ENCODE results near the gene PTPRZ1.

The PTPRZ1 gene

DNA sequence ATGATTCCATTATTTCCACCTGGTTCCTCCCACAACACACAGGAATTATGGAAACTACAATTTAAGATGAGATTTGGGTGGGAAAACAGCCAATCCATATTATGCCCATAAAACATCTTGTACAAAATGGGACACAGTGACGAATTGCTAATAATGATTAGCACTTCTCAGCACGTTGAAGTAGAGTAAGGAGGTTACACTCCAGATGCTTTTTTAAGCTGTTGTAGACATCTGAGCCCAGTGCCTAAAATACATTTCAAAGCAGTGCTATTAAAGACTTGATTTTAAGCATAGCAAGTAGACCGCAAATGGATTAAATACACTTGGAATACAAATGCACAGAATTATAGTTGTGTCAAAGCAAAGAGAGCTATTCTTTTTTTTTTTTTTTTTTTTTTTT lies 165.2 kb downstream of the PTPRZ1 start:
- Histone ChIP-seq H3K9me3 (ENCODE audit: control insufficient read depth, insufficient read depth, low read length) (no peaks in the 10 kb centered on the region), H3K27ac (ENCODE audit: low read length) (no peak overlapping the region), H3K27me3 (ENCODE audit: control insufficient read depth, insufficient read depth, low read length) (no peaks in the 10 kb centered on the region), H3K4me1 (ENCODE audit: control insufficient read depth, insufficient read depth, low read length) (no peaks in the 10 kb centered on the region), H3K36me3 (ENCODE audit: control insufficient read depth, insufficient read depth, low read length) (peaks cover 19% of the 10 kb centered on the region; the same call in 1 of the 2 replicates), H3K4me3 (ENCODE audit: low read length) (no peak overlapping the region)
- no peak for DNase-seq (ENCODE audit: low read depth, low spot score)
- WGBS (ENCODE audit: insufficient coverage, insufficient read length): no CpG with 5 or more reads among the region's 3 CpGs

DNA sequence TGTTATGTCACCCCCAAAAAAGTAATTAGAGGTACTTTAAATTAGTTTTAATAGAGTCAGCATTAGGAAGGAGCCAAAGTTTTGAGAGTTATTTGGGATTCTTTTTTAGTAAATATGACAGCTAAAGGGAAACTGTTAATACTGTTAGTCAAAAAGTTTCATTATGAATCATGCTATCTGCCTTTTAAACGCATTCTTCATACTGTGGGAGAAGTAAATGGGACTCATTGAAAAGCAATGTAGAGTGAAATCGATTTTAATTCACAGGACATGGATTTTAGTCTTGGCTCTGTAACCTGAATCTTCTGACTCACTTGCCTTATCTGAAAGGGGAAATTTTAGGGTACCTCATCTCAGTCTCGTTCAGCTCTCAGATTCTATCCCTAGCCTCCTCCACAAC lies 165.9 kb downstream of the PTPRZ1 start:
- H3K9me3 ChIP-seq (ENCODE audit: control insufficient read depth, insufficient read depth, low read length): no peaks in the 10 kb centered on the region
- no peak for DNase-seq (ENCODE audit: low read depth, low spot score)
- H3K4me1 ChIP-seq (ENCODE audit: control insufficient read depth, insufficient read depth, low read length): no peaks in the 10 kb centered on the region
- H3K36me3 ChIP-seq (ENCODE audit: control insufficient read depth, insufficient read depth, low read length): peaks cover 22% of the 10 kb centered on the region; the same call in 1 of the 2 replicates
- no peak overlapping the region for H3K4me3 ChIP-seq (ENCODE audit: low read length)
- no peak overlapping the region for H3K27ac ChIP-seq (ENCODE audit: low read length)
- H3K27me3 ChIP-seq (ENCODE audit: control insufficient read depth, insufficient read depth, low read length): no peaks in the 10 kb centered on the region
- no CpG with 5 or more reads among the region's 3 CpGs for WGBS (ENCODE audit: insufficient coverage, insufficient read length)

DNA sequence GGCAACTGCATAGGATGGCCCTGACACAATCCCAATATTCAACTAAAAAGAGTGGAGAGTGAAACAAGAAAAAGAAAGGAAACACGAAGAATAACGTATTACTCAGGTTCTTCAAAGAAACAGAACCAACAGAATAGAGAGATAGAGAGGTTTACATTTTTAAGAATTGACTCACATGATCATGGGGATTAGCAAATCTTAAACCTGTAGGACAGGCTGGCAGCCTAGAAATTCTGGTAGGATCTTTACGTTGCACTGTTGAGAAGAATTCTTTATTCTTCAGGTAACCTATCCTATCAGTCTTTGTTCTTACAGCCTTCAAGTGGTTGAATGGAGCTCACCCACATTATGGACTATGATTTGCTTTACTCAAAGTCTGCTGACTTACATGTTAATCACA lies 167.2 kb downstream of the PTPRZ1 start:
- no peak overlapping the region for H3K27ac ChIP-seq (ENCODE audit: low read length)
- no CpG with 5 or more reads among the region's 3 CpGs for WGBS (ENCODE audit: insufficient coverage, insufficient read length)
- H3K4me3 ChIP-seq (ENCODE audit: low read length): no peak overlapping the region
- DNase-seq (ENCODE audit: low read depth, low spot score): no peak
- no peaks in the 10 kb centered on the region for H3K4me1 ChIP-seq (ENCODE audit: control insufficient read depth, insufficient read depth, low read length)
- no peaks in the 10 kb centered on the region for H3K9me3 ChIP-seq (ENCODE audit: control insufficient read depth, insufficient read depth, low read length)
- peaks cover 29% of the 10 kb centered on the region; the same call in 1 of the 2 replicates for H3K36me3 ChIP-seq (ENCODE audit: control insufficient read depth, insufficient read depth, low read length)
- no peaks in the 10 kb centered on the region for H3K27me3 ChIP-seq (ENCODE audit: control insufficient read depth, insufficient read depth, low read length)

DNA sequence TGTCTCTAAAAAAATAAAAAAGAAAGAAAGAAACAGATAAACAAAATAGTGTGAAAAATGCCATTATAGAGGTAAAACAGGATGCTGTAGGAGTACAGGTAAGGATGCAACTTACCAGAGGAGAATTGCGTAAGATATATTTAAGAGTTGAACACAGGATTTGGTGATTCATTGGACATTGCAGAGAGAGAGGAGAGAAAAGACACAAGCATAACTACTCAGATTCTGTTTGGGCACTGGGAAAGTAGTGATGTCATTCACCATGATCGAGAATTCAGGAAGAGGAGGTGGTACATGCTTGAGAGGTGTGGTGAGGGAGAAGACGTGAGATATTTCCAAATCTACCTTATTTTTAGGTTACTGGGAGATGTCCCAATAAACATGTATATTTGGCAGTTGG lies 173.4 kb downstream of the PTPRZ1 start:
- no peaks in the 10 kb centered on the region for H3K9me3 ChIP-seq (ENCODE audit: control insufficient read depth, insufficient read depth, low read length)
- WGBS (ENCODE audit: insufficient coverage, insufficient read length): no CpG with 5 or more reads among the region's 3 CpGs
- no peaks in the 10 kb centered on the region for H3K4me1 ChIP-seq (ENCODE audit: control insufficient read depth, insufficient read depth, low read length)
- no peaks in the 10 kb centered on the region for H3K27me3 ChIP-seq (ENCODE audit: control insufficient read depth, insufficient read depth, low read length)
- H3K27ac ChIP-seq (ENCODE audit: low read length): no peak overlapping the region
- H3K36me3 ChIP-seq (ENCODE audit: control insufficient read depth, insufficient read depth, low read length): peaks cover 15% of the 10 kb centered on the region; the same call in 1 of the 2 replicates
- no peak overlapping the region for H3K4me3 ChIP-seq (ENCODE audit: low read length)
- DNase-seq (ENCODE audit: low read depth, low spot score): no peak

DNA sequence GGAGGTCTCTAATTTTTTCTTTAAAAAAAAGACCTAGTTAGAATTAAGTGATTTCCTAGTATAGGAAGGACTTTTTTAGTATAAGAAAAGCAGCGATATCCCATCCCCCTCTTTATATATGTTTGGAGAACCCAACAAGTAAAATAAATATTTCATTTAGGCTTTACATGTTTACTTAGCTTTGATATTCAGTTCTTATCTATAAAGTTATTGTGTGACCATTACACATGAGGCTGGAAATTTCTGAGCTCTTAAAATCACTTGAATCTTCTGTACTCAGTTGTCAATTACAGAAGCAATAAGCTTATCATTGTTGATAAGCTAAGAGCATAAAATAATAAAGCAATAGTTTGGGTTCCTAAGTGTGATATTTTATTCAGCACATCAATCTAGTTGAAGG lies 181.4 kb downstream of the PTPRZ1 start:
- Histone ChIP-seq H3K27me3 (ENCODE audit: control insufficient read depth, insufficient read depth, low read length) (no peaks in the 10 kb centered on the region), H3K27ac (ENCODE audit: low read length) (no peak overlapping the region), H3K36me3 (ENCODE audit: control insufficient read depth, insufficient read depth, low read length) (peaks cover 17% of the 10 kb centered on the region; the same call in 1 of the 2 replicates), H3K4me3 (ENCODE audit: low read length) (no peak overlapping the region), H3K9me3 (ENCODE audit: control insufficient read depth, insufficient read depth, low read length) (no peaks in the 10 kb centered on the region), H3K4me1 (ENCODE audit: control insufficient read depth, insufficient read depth, low read length) (no peaks in the 10 kb centered on the region)
- WGBS (ENCODE audit: insufficient coverage, insufficient read length): no CpG with 5 or more reads among the region's 1 CpG
- DNase-seq (ENCODE audit: low read depth, low spot score): no peak

DNA sequence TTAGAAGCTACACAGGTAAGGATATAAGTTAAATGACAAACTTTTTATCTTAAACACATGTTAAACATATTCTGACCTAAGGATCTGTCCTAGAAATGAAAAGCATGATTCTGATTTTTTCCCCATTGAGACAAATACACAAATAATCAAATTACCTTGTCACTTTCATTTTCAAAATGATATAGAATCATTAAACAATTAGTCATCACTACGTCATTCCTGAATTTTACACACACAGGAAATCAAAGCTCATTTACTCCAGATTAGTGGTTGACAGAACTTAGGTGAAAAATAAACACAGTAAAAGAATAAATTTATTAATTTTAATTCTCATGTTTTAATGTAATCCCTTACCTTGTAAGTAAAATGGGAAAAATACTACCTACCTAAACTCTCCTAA lies 182.1 kb downstream of the PTPRZ1 start:
- WGBS (ENCODE audit: insufficient coverage, insufficient read length): no CpG with 5 or more reads among the region's 1 CpG
- Histone ChIP-seq H3K9me3 (ENCODE audit: control insufficient read depth, insufficient read depth, low read length) (no peaks in the 10 kb centered on the region), H3K27me3 (ENCODE audit: control insufficient read depth, insufficient read depth, low read length) (no peaks in the 10 kb centered on the region), H3K27ac (ENCODE audit: low read length) (no peak overlapping the region), H3K4me1 (ENCODE audit: control insufficient read depth, insufficient read depth, low read length) (no peaks in the 10 kb centered on the region), H3K4me3 (ENCODE audit: low read length) (no peak overlapping the region), H3K36me3 (ENCODE audit: control insufficient read depth, insufficient read depth, low read length) (peaks cover 18% of the 10 kb centered on the region; the same call in 1 of the 2 replicates)
- no peak for DNase-seq (ENCODE audit: low read depth, low spot score)

DNA sequence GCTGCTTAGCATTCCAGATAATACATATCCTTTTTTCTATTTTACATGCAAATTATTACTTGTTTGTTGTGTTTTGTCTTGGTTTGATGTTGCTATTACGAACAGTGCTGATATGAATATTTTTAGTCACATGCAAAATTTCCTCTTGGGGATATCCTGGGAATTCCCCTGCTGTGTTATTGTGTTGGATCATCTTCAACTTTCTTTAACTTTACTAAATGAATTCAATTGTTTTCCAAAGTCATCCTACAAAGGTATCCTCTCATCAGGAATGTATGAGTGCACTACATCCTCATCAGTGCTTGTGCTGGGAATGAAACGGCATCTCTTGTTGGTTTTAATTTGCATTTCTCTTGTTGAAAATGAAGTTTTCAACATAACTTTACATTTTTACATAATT lies 184.0 kb downstream of the PTPRZ1 start:
- Histone ChIP-seq H3K27ac (ENCODE audit: low read length) (no peak overlapping the region), H3K4me1 (ENCODE audit: control insufficient read depth, insufficient read depth, low read length) (no peaks in the 10 kb centered on the region), H3K36me3 (ENCODE audit: control insufficient read depth, insufficient read depth, low read length) (peaks cover 17% of the 10 kb centered on the region; the same call in 1 of the 2 replicates), H3K9me3 (ENCODE audit: control insufficient read depth, insufficient read depth, low read length) (no peaks in the 10 kb centered on the region), H3K4me3 (ENCODE audit: low read length) (no peak overlapping the region), H3K27me3 (ENCODE audit: control insufficient read depth, insufficient read depth, low read length) (no peaks in the 10 kb centered on the region)
- WGBS (ENCODE audit: insufficient coverage, insufficient read length): no CpG with 5 or more reads among the region's 2 CpGs
- DNase-seq (ENCODE audit: low read depth, low spot score): no peak

DNA sequence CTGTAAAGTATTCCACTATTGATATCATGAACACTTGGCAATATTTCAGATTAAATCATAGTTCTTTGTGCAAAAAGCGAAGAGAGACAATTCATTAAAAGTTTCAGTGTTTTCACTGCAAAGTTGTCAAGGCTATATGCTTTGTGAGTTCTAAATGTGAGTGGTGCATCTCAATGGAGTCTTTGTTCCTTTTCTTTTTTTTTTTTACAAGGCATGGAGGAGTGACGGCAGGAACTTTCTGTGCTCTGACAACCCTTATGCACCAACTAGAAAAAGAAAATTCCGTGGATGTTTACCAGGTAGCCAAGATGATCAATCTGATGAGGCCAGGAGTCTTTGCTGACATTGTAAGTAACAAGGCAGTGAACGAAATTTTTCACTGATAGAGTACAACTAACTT lies 186.6 kb downstream of the PTPRZ1 start:
- Histone ChIP-seq H3K4me3 (ENCODE audit: low read length) (no peak overlapping the region), H3K36me3 (ENCODE audit: control insufficient read depth, insufficient read depth, low read length) (peaks cover 4% of the 10 kb centered on the region; the same call in 1 of the 2 replicates), H3K9me3 (ENCODE audit: control insufficient read depth, insufficient read depth, low read length) (no peaks in the 10 kb centered on the region), H3K27me3 (ENCODE audit: control insufficient read depth, insufficient read depth, low read length) (no peaks in the 10 kb centered on the region), H3K4me1 (ENCODE audit: control insufficient read depth, insufficient read depth, low read length) (no peaks in the 10 kb centered on the region), H3K27ac (ENCODE audit: low read length) (no peak overlapping the region)
- no peak for DNase-seq (ENCODE audit: low read depth, low spot score)
- no CpG with 5 or more reads among the region's 4 CpGs for WGBS (ENCODE audit: insufficient coverage, insufficient read length)

DNA sequence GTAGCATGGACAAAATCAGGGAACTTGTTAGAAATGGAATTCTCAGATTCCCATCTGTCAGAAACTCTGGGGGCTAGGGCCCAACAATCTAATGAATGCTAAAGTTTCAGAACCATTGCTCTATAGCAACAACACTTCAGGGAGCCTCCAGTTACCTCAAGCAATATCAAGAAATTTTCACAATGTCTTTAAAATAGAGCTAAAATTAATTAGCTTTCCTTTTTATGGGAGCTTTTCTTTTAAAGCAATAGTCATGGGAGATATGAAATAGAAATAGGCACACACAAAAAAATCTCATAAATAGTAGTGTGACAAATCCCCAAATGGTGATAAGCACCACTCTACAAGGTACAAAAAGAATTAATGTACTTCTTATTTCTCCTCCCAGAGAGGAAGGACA lies 190.2 kb downstream of the PTPRZ1 start:
- H3K4me1 ChIP-seq (ENCODE audit: control insufficient read depth, insufficient read depth, low read length): no peaks in the 10 kb centered on the region
- H3K27ac ChIP-seq (ENCODE audit: low read length): no peak overlapping the region
- H3K9me3 ChIP-seq (ENCODE audit: control insufficient read depth, insufficient read depth, low read length): no peaks in the 10 kb centered on the region
- DNase-seq (ENCODE audit: low read depth, low spot score): no peak
- no peak overlapping the region for H3K4me3 ChIP-seq (ENCODE audit: low read length)
- H3K27me3 ChIP-seq (ENCODE audit: control insufficient read depth, insufficient read depth, low read length): no peaks in the 10 kb centered on the region
- peaks cover 4% of the 10 kb centered on the region; the same call in 1 of the 2 replicates for H3K36me3 ChIP-seq (ENCODE audit: control insufficient read depth, insufficient read depth, low read length)

DNA sequence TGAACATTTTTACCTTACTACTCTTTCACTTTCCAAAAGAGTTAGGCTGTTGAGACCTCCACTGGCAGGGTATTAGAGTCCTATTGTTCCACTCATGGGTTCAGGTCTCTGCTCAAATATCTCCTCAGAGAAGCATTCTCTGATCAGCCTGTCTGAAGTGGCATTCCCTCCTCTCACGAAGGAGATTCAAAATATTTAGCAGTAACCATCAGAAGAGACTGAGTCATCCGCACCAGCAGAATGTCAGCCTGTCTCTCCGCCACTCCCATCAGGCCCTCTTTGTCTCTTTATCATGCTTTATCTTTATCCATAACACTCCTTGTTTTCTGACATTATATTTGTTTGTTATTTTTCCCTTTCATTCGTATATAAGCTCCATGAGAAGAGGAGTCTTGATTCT lies 192.0 kb downstream of the PTPRZ1 start:
- Histone ChIP-seq H3K4me3 (ENCODE audit: low read length) (no peak overlapping the region), H3K36me3 (ENCODE audit: control insufficient read depth, insufficient read depth, low read length) (peaks cover 4% of the 10 kb centered on the region; the same call in 1 of the 2 replicates), H3K27ac (ENCODE audit: low read length) (no peak overlapping the region), H3K9me3 (ENCODE audit: control insufficient read depth, insufficient read depth, low read length) (no peaks in the 10 kb centered on the region), H3K4me1 (ENCODE audit: control insufficient read depth, insufficient read depth, low read length) (no peaks in the 10 kb centered on the region), H3K27me3 (ENCODE audit: control insufficient read depth, insufficient read depth, low read length) (no peaks in the 10 kb centered on the region)
- WGBS (ENCODE audit: insufficient coverage, insufficient read length): no CpG with 5 or more reads among the region's 4 CpGs
- DNase-seq (ENCODE audit: low read depth, low spot score): no peak

DNA sequence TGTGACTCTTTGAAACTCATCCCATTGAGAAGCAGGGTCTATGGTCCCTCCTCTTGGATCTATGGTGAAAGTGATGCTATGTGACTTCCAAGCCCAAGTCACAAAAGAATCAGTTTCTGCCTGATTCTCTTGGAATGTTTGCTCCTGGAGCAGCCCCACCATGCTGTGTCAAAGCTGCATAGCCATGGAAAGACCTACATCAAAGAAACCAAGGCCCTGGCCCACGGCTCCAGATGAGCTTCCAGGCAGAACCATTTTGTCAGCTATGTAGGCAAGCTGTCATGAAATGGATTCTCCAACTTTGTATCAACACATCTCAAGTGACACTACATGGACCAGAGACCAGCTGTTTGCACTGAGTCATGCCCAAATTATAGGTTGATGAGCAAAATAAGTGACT lies 194.1 kb downstream of the PTPRZ1 start:
- no peaks in the 10 kb centered on the region for H3K27me3 ChIP-seq (ENCODE audit: control insufficient read depth, insufficient read depth, low read length)
- no peaks in the 10 kb centered on the region for H3K9me3 ChIP-seq (ENCODE audit: control insufficient read depth, insufficient read depth, low read length)
- WGBS (ENCODE audit: insufficient coverage, insufficient read length): no CpG with 5 or more reads among the region's 1 CpG
- H3K27ac ChIP-seq (ENCODE audit: low read length): no peak overlapping the region
- H3K36me3 ChIP-seq (ENCODE audit: control insufficient read depth, insufficient read depth, low read length): no peaks in the 10 kb centered on the region
- DNase-seq (ENCODE audit: low read depth, low spot score): no peak
- H3K4me3 ChIP-seq (ENCODE audit: low read length): no peak overlapping the region
- H3K4me1 ChIP-seq (ENCODE audit: control insufficient read depth, insufficient read depth, low read length): no peaks in the 10 kb centered on the region

All from iPS DF 6.9 (cell line).